ENCODE measurements around the gene RTL10. TPM values are rescaled to one million over a fixed set of nuclear protein-coding genes. Genes with fewer than 3 reads are reported as not detected.
A peak's percentile ranks its signal among the peaks of the same experiment; 100 is the strongest.

Gene RTL10, protein sequence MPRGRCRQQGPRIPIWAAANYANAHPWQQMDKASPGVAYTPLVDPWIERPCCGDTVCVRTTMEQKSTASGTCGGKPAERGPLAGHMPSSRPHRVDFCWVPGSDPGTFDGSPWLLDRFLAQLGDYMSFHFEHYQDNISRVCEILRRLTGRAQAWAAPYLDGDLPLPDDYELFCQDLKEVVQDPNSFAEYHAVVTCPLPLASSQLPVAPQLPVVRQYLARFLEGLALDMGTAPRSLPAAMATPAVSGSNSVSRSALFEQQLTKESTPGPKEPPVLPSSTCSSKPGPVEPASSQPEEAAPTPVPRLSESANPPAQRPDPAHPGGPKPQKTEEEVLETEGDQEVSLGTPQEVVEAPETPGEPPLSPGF
- 10 to 100 TPM in 10 of 12 donors, 1 to 10 TPM in 1, not detected in 1; 9.6 to 19.7 (median 12.1) TPM for polyA plus RNA-seq (ENCODE audit: insufficient read length in 12 of 12)
- long read RNA-seq, donor 1, full-length matches to known transcripts = 6 of 6 reads
- long read RNA-seq, donor 1, partial matches to known transcripts = 0 of 6 reads
- long read RNA-seq, donor 1, other reads (novel, unspliced or antisense) = 0 of 6 reads
- long read RNA-seq, donor 2, full-length matches to known transcripts = 6 of 14 reads
- long read RNA-seq, donor 2, partial matches to known transcripts = 8 of 14 reads
- long read RNA-seq, donor 2, other reads (novel, unspliced or antisense) = 0 of 14 reads
- long read RNA-seq, donor 3, full-length matches to known transcripts = 1 of 1 reads
- long read RNA-seq, donor 3, partial matches to known transcripts = 0 of 1 reads
- long read RNA-seq, donor 3, other reads (novel, unspliced or antisense) = 0 of 1 reads
- long read RNA-seq, donor 4, full-length matches to known transcripts = 4 of 10 reads
- long read RNA-seq, donor 4, partial matches to known transcripts = 6 of 10 reads
- long read RNA-seq, donor 4, other reads (novel, unspliced or antisense) = 0 of 10 reads
- long read RNA-seq, donor 5, full-length matches to known transcripts = 12 of 12 reads
- long read RNA-seq, donor 5, partial matches to known transcripts = 0 of 12 reads
- long read RNA-seq, donor 5, other reads (novel, unspliced or antisense) = 0 of 12 reads
- long read RNA-seq, donor 6, full-length matches to known transcripts = 3 of 3 reads
- long read RNA-seq, donor 6, partial matches to known transcripts = 0 of 3 reads
- long read RNA-seq, donor 6, other reads (novel, unspliced or antisense) = 0 of 3 reads
- long read RNA-seq, donor 7, full-length matches to known transcripts = 1 of 1 reads
- long read RNA-seq, donor 7, partial matches to known transcripts = 0 of 1 reads
- long read RNA-seq, donor 7, other reads (novel, unspliced or antisense) = 0 of 1 reads
- long read RNA-seq, donor 8, full-length matches to known transcripts = 10 of 10 reads
- long read RNA-seq, donor 8, partial matches to known transcripts = 0 of 10 reads
- long read RNA-seq, donor 8, other reads (novel, unspliced or antisense) = 0 of 10 reads
- long read RNA-seq, donor 9, full-length matches to known transcripts = 5 of 5 reads
- long read RNA-seq, donor 9, partial matches to known transcripts = 0 of 5 reads
- long read RNA-seq, donor 9, other reads (novel, unspliced or antisense) = 0 of 5 reads
- long read RNA-seq, donor 10, full-length matches to known transcripts = 10 of 18 reads
- long read RNA-seq, donor 10, partial matches to known transcripts = 8 of 18 reads
- long read RNA-seq, donor 10, other reads (novel, unspliced or antisense) = 0 of 18 reads
- long read RNA-seq, donor 11, full-length matches to known transcripts = 9 of 9 reads
- long read RNA-seq, donor 11, partial matches to known transcripts = 0 of 9 reads
- long read RNA-seq, donor 11, other reads (novel, unspliced or antisense) = 0 of 9 reads

DNA sequence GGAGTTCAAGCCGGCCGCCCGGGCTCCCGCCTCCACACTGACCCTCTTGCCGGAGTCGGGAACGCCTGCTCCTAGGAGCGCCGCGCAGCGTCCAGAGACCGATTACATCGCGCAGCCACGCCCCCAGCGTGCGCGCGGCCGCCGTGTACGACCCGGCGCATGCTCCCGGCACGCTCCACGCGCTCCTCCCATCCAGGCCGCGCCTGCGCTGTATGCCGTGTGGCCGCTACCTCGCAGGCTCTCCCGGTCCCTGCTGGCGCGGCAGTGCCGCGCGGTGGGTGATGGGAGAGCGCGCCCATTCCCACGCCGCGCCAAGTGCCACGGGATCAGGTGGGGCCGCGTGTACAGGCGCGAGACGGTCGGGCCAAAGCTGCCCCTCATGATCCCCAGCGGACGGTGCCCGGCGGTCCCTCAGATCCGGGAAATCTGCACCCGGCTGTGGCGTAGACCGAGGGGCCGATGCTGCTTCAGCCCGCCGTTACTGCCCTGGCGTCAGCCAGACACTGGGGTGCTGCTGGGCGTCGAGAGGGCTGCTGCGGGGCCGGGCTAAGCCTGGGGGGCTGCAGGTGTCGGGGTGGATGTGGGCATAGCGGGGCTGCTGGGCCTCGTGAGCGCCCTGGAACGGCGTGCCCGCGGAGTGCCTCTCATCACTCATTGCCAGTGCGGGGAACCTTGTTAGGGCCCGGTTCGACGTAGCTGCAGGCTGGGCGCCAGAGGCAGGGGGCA, at the start of gene RTL10, which contains the start of gene GNB1L:
RTL10 (minus strand) TSS at position 97 of the 726 bp plus-strand sequence. CDS start 2,613 bp downstream, outside the sequence.
GNB1L (minus strand) TSS at position 97 of the 726 bp plus-strand sequence. CDS start 33,519 bp downstream, outside the sequence.
- peak; percentile 99 for DNase-seq

DNA sequence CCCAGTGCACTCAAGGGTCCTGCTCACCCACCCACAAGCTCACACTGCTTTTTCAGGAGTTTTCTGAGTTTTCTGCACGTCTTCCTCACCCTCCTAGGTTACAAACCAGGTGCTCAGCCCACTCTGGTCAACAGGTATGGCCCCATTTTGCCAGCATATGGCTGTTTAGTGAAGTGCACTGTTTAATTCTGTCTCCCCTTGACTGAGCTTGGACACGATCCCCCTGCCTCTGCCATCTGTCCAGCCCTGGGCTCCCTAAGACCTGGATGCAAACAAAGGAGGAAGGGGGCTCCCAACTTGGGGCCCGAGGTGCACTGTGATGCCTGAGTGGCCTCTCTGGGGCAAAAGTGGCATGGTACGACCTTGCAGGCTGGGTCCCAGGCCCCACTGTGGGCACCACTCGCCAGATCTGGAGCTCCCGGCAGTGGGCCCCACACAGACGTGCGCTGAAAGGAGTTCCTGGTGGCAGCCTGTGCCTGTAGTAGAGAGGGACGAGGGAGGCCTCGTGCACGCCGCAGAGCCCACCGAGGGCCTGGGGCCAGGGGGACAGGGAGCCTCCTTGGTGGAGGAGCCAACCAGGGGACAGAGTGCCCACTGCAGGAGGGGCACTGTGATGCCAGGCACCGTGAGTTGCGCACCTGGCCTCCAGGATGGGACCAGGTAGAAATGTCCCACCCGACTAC, 49.6 kb upstream of the RTL10 start:
- DNase-seq = no peak

DNA sequence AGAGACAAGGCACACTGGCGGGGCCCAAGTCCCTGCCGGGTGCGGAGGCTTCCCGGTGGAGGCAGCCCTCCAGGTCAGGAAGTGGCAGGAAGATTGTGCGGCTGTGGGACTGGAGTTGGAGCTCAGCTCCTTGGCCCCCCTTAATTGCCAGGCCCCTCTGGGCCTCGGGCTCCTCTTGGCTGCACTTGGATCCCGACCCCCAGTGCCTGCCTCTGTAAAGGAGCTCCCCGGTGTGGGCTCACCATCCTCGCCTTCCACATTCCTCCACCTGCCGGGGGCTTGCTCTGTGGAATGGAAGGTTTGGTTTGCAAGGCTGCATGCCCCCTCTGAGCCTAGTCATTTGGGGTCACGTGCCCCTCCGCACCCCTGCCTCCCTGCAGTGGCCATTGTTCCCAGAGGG, 48.8 kb upstream of the RTL10 start:
- no peak for DNase-seq

DNA sequence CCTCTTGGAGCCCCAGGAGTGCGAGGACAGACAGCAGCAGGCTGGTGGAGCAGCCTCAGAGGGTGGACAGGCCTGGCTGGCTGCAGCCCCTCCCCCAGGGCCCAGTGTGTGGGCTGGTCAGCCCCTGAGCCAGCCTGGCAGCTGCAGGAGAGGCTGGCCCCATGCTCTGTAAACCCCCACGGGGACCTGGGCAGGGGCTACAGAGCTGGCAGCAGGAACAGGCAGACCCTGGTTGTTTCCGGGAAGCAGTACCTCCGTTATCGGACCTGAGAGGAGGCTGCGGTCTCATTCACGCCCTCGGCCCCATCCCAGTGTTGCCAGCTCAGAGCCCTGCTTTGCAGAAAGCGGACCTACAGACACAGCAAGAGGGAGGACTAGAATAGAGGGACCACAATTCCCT, 48.4 kb upstream of the RTL10 start:
- no peak for DNase-seq

DNA sequence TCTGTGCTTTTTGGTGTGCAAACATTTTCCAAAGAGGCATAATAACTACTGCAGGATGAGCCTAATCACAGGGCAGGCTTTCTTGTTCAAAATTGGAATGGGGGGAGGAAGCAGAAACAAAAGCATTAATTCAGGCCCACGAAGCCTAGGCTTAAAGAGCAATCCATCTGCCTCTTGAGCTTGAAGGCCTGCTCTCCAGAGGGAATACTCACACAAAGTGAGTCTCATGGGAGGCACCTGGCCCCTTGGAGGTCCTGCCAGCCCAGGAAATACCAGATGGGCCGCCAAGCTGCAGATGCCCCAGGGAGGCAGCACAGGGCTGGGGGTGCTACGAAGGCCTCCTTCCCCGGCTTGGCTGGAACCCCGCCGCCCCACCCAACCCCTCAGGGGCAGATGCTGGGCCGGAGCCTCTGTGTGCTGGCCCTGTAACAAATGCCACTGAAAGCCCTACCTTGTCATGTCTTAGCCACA, 47.6 kb upstream of the RTL10 start:
- no peak for DNase-seq

DNA sequence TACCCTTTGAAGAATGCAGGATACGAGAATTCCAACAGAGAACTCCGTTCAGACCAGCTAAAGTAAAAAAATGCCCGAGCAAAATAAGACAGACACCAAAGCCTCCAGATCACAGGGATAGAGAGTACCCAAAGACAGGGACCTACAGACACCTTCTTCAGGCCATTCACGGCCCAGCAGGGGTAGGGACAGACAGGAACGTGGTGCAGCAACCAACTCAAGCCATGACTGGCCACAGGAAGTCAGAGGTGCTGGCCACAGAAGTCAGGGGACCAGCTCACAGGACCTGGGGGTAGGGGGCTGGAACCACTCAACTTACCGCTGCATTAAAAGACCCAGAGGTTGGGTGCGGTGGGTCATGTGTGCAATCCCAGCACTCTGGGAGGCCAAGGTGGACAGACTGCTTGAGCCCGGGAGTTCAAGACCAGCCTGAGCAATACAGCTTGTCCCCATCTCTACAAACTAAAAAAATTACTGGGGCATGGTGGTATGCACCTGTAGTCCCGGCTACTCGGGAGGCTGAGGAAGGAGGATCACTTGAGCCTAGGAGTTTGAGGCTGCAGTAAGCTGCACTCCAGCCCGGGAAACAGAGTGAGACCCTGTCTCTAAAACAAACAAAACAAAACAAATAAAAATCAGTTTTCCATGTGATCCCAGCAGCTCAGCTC, 47.0 kb upstream of the RTL10 start:
- DNase-seq = no peak

DNA sequence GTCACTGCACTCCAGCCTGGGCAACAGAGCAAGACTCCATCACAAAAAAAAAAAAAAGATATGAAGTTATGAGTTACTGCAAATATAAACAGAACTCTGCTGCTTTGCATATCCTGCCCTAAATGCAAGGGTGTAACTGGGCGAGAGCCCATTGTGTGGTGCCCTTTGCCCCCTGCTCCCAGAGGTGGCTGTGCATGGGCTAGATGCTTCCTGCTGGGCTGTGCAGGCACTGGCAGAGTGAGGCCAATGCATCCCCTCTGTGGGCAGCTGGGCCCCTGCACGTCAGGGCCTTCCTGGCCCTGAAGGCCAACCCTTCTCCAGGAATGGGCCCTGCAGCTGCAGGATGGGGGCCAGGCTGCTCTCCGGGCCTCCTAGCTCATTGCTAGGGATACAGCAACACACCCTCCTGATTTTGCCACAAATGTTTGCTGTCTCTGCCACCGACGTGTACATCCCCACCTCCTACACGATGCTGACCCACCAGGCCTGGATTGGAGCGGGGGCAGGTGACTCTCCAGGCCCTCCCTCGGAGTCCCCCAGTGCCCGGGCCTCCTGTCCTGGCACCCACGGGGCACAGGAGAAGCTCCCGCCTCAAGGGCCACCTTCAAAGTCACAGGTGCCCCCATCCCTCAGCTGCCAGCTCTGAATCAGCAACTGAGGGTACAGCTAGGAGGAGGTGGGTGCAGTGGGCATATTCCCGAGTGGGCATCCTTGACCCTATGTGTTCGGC, 46.2 kb upstream of the RTL10 start:
- no peak for DNase-seq

DNA sequence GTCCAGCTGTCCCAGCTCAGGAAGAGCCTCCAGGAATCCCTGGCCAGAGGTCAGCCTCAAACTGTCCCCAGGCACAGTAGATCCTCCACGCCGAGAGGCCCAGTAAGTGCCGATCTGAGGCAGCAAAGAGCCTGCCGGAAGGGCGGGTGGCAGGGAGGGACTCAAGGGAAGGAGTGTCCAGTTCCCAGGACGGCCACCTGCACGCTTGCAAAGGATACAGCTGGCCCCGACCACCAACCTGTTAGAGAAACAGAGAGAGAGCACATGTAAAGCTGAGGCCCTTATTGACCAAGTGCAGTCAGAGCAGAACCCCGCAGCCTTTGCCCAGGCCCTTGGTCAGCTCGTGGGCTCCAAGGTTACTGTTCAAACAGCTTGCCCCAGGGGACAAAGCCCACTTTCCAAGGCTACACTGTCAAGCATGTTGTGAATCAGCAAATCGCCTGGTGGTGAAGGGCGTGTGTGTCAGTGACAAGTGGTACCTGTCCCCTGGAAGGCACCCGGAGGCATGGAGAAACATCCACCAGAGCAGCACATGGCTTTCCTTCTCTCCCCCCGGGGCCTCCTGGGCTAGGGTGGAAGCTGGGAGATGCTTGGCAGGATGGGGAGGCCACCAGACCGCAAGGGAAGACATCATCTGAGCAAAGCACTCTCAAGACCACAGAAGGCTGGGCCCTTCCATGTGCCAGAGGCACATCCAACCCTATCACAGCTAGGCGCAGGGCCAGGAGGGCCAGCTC, 44.3 kb upstream of the RTL10 start:
- DNase-seq = no peak

DNA sequence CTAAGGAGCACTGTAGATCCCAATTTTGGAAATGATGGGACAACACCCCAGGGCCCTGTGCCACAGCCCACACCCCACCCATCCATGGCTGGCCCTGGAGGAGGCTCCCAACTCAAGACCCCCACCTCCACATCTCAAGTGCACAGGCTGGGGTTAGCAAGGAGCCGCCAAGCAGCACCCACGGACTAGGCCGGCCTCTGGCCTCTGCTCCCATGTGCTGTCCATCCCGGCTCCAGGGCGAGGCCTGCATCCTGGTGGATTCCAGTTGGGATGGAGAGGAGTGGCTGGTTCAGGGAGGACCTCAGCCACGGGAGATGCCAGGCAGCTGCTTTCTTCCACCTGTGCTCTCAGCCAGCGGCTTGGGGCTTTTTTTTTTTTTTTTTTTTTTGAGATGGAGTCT, 43.5 kb upstream of the RTL10 start:
- no peak for DNase-seq

DNA sequence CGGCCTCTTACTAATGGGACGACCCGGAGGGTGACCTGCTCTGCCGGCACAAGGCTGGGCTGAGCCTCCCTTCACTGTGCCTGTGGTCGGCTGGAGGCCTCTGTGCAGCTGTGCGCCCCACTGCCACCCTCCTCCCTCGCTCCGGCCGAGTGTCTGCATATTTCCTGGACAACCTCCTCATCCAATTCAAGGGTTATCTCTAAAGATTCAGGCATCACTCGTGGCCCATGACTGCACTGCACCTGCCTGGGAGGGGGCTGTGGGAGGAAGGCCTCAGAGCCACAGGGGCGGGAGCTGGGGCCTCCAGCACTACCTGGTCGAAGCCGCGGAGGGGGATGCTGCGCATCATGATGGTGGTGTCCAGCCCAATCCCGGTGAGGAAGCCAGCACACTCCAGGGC, 43.1 kb upstream of the RTL10 start:
- DNase-seq = no peak

DNA sequence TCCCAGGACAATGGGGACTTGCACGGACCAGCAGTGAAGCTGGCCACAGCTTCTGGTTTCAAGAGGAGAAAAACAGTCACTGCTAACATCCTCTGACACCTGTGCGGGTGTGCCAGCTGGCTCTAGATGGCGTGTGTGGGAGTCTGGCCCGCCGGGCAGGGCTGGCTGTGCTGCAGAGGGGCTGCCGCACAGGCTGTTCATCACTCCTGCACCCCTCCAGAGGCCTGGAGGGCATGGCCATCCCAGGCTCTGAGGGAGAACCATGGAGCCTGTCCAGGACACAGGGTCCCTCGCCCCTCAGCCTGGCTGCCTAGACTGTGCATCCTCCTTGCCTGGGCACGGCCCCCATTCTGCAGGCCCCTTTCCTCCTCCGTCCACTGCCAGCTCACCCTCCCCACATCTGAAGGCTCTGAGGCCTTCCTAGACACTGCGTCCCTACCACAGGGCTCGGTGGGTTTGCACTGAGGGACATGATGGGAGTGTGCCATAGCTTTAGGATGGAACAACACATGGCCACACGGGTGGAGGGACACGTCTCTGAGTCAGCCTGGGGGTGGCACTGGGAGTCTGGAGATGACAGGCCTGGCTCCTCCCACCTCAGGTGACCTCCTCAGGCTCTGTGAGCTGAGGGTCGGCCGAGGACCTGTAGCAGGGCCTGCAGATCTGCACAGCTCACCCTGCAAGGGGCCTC, 42.1 kb upstream of the RTL10 start:
- no peak for DNase-seq

DNA sequence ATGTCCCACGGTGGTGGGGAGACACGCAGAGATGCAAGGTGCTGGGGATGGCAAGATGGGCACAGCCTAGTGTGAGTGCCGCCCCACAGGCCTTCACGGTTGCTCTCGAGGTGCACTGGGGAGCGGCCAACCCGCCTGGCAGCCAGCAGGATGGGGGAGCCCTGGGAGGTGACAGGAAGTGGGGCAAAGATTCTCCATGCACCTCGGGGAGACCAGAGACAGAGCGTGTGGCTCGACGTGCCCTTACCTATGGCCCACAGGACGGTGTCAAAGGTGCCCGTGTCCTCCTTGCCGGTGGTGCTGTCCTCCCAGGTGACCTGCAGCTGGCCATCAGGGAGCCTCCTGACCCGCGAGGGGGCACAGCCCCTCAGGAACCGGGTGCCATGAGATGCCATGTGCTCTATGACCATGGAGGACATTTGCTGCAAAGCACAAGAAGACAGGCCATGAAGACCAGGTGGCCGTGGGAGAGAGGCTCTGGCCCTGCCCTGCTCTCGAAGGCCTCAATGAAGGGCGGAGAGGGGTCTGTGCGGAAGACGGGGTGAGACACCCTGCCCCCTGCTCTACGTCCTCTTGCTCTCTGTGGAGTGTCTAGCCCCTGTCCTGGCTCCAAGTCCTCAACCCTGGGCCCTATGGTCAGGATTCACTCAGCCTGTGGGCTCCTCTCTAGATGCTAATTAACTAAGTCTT, 40.6 kb upstream of the RTL10 start:
- no peak for DNase-seq

DNA sequence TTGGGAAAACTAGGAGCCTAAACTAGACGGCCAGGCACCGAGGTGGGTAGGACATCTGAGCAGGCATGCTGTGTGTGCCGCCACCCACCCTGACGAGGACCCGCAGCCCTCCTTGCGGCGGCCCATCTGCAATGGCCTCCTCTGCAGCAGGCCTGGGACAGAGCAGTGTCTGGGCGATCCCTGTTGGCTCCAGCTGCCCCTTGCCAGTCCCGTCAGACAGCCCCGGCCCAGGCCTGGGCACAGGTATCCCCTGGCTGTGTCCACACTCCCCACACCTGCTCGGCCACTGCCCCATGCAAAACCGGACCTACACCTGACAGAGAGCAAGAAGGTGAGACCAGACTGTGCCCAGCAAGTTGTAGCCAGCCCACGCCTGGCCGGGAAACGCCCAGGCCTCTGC, 38.7 kb upstream of the RTL10 start:
- no peak for DNase-seq

DNA sequence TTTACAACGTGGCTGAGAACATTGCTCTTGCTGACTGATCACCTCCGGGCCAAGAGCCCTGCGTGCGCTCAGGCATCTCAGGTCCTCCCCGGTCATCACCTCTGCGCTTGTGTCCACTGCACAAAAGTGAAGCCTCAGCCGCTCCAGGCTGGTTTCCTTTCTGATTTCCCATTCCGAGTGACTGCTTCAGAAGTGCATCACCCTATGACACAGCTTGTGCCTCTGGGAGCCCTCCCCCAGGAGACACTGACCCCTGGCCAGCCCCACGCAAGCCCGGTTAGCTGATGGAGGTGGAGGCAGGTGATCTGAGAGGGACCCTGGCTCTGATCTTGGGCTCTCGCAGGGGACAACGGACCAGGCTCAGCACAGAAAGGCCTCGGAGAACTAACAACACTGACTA, 38.3 kb upstream of the RTL10 start:
- no peak for DNase-seq

DNA sequence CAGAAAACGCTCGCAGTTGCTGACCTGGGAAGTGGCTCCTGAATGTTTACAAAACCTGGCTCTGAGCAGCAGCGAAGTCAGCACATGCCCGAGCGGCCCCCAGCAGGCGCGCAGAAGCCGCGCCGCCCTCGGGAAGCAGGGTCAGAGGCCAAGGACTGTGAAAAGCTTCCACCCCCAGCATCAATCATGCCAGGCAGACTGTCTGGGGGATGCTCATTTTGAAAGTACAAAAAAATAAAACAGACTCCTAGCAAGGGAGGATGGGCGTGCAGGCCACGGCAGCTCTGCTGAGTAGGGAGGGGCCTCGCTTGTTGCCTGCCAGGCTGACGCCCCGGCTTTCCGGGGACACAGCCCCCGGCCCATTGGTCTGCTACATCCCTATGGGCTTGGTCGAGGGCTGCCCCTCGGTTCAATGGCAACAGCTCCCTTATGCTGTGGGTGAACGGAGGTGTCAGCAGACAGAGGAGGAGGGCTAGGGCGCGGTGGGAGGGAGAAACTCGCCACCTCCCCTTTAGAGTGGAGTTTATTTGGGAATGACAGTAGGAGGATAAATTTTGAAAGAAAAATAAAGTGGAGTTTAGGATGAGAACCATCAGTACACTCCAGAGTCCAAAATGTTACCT, 37.7 kb upstream of the RTL10 start:
- DNase-seq = no peak

Measured in muscle of arm (tissue), 14 donors.